Measurements from ENCODE around the gene DMD. TPM values are rescaled to one million over a fixed set of nuclear protein-coding genes. Genes with fewer than 3 reads are reported as not detected.

The DMD gene
- polyA plus RNA-seq, 3 donors: 16.2 to 19.8 (median 19.4) TPM

DNA sequence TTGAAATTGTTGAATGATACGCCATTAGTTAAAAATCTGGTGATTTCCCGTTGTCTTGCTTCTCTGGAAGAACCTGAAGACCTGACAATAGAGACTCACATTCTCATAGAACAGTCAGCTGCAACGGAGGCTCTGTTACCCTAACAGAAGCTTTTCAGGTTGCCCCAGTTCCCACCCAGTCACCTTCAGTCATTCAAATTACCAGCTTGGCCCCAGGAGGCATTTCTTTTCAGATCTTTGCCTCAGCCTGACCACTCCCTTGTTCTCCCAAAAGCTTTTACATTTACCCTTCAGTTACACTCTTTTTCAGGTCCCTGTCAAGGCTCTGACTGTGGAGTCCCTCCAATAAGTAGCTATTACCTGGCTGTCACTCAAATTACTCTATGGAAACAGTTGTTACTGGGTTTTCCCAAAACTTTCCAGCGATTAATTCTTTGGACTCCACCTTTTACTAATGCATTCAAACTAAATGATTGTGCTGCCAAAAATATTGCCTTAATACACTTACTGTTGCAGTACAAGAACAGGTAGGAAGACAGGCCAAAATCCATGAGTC lies 1977.3 kb downstream of the DMD start:
- no peak for DNase-seq

DNA sequence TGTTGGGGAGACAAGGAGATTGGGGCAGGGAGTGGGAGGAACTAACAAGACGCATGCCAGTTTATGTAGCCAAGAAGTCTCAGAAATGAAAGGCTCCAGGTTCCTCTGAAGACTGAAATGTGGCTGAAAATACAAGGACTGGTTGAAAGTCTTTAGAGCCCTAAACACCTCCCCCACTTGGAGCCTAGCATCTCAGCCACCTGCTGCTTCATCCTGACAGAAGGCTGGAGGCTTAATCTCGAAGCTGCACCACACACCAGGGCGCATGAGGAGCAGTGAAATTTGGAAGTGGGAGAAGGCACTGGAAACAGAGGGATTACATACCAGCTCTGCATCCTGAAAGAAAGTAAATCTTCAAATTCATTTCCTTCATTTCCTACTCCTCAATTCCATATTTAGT lies 1978.8 kb downstream of the DMD start:
- no peak for DNase-seq

DNA sequence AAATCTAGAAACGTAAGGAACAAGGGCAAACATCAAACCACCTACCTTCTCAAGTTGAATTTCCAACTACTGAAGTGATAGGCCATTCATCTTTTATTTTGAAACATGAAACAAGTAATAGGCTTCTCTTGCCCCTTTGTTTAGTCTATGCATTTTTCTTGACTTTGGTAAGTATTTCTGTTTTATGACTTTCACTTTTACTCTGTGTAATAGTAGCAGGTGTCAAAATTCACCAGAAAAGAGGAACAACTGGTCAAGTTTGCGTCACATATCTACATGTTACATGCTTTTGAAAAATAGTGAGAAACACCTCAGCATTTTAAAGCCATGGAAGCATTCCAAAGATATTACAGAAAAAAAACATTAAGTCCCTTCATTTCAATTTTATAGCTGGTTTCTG lies 1982.4 kb downstream of the DMD start:
- no peak for DNase-seq

DNA sequence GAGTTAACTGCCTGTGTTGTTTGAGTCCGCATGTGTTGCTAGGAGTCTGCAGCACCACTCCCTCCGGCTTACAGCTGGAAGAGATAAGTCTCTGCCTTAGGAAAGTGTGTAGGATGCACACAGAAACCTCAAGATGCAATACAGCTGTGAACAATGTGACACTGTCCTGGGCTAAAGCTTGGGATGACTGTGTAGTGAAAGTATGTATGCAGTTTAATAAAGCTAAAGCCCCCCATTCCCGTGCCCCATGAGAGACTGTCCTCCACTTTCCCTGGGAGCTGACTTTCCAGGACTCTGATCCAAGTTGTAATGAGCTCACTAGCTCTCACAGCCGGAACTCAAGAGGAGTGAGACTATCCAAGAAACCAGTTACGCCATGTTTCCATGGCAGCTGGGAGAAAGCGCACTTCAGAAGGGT lies 1982.9 kb downstream of the DMD start:
- DNase-seq: no peak

DNA sequence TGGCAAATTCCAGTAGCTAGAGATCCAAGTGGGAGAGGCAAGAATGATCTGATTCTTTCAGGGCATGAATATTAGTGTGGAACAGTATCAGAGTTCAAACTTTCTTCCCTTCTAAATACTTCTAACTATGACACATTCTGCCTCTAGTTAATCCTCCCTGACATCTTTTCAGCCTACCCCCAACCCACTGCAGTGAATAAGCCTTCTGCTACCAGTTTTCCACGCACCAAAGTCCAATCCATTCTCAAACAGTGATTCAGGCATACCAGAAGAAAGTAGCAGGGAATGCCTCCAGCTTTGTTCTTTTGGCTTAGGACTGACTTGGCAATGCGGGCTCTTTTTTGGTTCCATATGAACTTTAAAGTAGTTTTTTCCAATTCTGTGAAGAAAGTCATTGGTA lies 1984.1 kb downstream of the DMD start:
- no peak for DNase-seq

DNA sequence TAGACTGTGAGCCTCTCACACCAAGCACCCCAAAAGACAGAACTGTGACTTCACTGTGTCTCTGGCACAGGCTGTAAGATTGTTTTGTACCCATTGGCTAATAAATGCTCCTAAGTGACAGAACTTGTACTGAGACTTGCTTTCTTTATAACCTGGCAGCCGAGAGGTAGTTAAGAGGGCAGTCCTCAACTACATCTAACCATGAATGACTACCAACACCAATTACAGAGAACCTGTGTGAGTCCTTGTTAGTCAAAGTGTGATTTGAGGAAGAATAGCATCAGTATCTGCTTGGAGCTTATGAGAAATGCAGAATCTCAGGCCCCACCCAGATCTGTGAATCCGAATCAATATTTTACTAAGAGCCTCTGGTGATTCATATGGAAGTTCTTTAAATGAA lies 1985.5 kb downstream of the DMD start:
- DNase-seq: no peak

DNA sequence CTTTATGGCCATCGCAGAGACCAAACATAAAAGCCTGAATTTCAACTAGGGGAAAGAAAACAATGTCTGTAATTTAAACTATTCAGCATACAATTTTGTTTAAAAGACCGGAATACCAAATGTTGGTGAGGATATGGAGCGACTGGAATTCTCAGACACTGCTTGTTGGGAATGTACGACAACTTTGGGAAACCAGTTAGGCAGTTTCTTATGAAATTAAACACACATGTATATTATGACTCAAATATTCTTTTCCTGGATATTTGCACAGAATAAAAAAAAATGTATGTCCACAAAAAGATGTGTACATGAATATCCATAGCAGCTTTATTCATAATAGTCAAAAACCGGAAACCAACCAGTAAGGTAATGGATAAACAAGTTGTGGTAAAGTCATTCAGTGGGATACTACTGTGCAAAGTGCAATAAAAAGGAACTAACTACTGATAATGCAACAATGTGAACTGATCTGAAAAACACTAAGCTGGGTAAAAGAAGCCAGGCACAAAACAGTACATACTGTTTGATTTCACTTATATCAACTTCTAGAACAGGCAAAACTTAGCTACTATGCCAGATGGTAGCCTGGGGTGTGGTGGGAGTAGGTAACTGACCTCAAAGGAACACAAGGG lies 1986.9 kb downstream of the DMD start:
- DNase-seq: no peak

DNA sequence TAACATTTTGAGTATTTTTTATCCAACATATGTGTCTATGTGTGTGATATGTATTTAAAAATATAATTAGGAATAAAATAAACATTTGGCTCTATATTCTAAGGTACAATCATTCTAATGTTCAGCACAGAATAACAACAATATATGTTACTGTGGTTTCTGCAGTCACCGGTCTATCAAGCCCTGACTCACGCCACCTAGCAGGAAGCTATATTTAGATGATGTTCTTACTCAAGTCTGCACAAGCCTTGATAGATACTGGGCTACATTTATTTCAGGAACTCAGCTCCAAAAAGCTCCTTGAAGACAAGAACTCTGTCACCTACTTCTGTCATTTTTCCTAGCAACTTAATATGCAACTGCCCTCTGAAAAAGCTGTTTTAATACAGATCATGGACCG lies 1987.5 kb downstream of the DMD start:
- DNase-seq: no peak

DNA sequence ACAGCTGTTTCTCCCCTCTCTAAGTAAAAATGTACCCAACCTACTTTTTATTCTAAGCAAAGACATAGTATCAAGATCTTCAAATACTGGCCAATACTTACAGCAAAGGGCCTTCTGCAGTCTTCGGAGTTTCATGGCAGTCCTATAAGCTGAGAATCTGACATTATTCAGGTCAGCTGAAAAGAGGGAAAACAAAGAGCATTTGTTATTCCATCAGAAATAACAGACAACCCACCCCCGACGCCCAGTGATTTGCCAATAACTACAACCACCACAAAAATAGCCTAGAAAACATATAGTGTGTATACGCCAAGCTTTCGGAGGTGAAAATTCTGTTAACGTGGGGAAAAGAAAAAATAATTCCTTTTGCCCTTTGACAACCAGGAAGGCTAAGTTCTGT lies 1988.4 kb downstream of the DMD start:
- no peak for DNase-seq

DNA sequence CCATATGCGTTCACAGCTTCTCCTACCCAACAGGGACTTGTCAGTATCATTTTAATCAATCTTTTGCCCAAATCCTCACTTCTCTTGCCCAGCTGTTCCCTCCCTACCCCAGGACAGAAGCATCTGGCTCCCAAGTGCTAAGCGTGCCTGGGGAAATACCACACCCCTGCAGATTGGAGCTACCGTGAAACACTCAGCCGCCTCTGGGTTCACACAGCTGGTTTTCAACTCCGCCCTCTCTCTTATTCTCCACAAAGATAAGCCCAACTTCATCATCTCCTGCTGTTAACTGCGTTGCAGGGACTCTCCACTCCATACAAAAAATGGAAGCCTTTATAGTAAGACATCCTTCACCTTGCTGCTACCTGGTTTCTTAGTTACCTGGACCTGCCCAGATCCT lies 1992.2 kb downstream of the DMD start:
- no peak for DNase-seq

DNA sequence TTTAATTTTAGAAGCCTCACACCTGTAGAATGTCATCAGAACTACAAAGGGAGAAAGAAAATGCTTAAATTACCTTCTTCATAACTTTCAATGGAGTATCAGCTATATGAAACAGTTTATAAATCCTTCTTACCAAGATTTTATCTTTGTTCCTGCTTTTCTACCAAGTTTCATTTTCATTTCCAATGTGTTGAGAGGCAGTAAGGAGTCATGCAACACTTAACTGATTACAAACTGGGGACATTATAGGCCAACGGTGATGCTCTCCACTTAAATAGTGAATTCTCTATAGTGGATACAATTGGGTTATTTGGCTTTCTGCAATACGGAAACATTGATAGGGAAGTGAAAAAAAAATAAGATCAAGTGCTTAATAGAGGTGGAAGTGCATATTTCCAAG lies 1994.3 kb downstream of the DMD start:
- DNase-seq: no peak

DNA sequence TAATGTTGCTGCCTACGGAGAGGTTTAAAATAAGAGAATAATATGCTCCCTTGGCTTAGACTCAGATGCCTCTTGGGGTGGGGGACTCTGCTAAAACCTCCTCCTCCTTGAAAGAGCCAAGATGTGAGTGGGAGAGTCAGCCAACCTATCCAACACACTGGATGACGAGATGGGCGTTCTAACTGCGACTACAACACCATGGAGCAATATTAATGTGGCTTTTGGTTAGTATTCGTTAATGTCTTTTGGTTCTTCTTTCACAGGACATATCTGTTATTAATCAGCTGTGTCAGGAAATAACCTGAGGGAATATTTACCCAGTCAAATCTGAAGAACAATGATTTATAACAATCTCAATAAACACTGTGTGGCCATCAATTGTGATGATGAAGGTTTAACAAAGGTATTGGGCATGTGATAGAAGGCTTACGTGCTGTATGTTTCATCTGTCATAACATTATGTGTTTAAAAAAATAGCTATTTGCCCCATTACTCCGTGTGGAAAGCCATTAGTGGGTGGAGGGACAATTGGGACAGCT lies 1996.0 kb downstream of the DMD start:
- no peak for DNase-seq

DNA sequence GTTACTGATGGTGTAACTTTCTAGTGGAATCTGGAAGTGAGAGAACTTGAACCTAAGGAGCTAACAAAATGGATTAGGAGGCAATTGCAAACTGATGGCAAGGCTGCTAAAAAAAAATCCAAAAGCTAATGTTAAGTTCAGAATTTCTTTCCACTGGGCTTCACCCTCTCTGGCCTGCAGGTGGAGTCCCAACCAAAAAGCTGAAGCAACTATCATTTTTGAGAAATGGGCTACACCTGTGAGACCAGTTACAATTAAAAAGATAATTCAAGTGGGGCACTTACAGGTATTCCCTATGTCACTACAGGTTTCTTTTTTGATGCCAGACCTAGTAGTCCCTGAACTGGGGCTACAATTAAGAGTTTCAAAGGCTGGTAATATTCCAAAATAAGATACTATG lies 1997.4 kb downstream of the DMD start:
- DNase-seq: no peak

DNA sequence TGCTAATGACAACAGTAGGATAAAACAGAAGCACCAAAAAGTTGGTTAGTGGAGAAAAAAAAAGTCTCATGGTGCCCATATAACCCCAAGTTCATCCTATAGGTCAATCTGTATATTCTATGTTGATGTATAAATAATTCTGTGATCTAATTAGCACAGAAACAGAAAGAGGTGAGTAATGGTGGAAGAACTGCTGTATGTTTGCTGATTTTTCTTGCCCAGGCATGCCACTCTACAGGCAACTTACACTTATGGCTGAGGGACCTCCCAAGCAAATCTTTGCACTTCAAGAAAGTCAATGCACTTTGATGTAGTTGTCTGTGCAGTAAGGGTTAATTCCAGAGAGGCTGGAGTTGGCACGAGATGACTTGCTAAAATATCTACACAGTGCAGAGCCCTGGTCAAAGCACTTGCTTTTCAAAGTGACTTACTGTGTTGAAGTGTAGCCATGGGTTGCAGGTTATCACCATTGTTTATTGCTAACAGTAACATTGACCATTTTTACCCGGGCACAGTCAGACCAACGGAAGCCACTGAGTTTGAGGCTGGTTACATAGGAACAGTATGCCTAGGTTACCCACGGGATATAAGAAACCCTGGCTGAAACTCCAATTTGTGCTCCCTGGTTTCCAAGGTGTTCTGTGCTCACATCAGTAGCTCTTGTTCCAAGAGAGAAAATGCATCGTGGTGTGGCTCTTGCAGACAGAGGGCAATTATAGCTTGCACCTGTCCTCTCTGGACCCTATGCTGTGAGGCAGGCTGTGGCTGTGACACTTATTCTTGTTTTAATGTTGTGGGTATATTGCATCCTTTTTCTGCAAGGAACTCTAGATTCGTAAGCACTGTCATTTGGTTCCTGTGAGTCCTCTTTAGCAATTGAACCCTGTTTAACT lies 1998.2 kb downstream of the DMD start:
- DNase-seq: no peak

DNA sequence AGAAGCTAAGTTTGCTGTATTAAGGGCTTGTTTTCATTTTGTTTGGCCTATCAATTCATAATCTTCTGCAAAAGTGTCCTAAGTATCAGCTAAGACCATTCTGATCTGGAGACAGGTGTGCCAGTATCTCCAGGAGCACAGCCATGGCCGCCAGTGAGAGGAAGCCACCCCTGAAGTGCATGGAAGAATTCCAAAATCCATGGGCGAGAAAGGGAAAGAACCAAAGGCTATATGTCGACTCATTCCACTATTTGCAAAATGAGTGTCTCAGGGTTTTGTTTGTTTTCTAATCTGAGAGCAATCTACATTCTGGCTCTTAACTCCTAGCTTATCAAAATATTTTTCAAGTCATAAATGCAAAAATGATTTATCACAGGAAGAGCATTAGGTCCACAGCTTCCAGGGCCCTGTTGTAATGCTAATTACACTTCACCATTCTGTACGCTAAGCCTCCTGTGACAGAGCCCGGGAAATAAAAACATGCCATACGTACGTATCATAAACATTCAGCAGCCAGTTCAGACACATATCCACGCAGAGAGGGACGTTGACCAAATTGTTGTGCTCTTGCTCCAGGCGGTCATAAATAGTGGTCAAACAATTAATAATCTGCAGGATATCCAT lies 2002.2 kb downstream of the DMD start:
- DNase-seq: peak; percentile 33

DNA sequence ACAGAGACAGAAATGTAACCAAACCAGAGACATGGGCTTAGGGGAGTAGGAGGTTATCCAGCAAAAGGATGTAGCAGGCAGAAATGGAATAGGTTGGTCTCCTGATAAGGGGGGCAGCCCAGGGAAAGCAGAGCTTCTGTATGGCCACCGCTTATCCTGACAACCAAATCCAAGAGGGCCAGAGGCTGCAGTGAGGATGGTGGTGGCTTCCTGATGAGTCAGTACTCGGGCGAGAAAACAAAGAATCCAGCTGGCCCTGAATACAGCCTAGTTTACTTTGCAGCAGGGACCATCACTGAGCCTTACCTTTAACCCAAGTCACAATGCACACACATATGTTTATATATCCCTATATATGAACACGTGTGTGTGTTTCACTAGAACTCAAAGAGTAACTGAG lies 2009.8 kb downstream of the DMD start:
- no peak for DNase-seq

DNA sequence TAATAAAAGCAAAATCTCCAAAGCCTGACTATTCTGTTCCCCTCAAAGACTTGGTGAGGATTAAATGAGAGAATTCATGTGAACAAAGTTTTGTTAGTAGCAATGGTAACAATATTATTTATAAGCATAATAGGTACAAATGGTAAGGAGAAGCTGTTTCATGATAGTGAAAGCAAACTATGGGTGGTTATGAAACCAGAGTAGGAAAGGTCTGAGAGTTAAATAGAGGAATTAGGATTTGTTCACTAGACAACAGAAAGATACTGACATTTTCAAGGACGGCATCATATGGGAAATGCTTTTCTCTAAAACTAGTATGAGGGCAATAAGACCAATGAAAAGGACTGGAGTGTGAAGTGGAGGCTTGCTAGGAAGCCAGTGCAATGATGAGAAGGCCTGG lies 2010.9 kb downstream of the DMD start:
- no peak for DNase-seq

DNA sequence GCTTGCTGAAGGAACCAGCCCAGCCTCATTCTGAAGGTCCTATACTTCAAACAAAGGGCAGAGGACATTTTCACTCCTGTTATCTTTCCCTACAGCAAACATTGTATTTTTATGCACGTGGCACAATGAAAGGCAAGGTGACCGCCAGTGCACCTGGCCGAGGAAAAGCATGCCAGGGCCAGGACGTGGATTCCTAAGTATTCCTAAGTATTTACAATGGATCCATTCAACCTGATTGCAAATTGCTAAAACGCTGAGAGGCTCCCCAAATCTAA lies 2011.6 kb downstream of the DMD start:
- no peak for DNase-seq

DNA sequence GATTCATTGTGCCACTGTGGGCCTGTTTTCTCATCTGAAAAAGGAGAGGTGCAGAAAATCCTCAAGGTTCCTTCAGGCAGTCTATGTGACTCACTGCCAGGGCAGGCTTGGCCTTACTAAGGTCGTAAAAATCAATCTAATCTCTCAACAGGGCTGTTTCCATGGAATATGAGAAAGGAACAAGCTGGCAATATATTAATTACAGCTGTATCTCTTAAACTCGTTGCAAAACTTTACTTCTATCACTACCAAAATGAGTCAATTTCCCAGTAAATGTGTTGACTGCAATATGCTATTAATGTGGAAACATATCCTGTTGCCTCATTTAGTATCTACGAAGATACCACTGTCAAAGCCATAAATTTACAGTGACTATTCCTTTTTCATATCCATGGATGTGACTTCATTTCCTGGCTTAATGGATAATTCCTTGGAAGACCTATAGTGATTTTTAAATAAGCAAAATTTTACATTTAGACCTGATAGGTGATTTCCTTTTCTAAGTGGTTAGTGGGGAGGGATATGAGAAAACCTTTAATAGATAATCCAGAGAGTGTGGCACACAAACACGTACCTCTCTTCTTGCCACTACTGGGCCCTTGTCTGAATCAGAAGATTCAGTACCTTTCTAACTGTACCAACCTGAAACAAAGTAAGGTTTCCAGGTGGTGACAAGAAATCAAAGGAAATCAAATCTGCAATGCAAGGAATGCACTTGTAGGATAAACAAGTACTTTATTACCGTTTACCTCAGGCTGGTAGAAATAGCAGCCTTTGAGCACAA lies 2012.1 kb downstream of the DMD start:
- DNase-seq: no peak

DNA sequence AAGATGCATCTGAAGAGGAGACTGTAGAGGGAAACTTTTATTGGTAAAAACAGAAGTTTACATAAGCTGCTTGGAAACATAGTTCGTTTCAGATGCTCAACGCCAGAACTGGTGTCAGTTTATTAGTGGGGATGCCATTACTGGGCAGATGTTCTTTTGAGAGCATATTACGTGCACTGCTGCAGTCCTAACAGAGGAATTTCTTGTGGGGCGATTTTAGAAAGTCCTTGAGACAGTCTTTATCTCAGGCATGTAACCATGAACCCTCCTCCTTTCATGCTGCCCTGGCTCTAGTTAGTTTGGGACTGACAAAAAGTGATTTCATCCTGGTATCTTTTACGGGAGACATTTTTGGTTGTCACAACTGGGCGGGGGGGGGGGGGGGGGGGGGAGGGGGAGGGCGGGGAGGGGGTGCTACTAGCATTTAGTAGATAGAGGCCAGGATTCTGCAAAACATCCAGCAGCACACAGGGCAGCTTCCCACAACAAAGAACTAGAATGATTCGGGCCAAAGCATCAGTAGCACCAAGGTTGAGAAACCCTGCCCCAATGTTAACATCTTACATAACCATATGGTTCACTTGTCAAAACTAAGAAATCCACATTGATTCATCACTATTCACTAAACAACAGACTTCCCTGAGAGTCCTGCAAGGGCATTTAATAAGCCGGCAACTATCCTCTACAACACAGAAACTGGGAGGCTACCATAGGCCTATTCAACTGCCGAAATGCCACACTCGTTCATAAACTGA lies 2021.0 kb downstream of the DMD start:
- DNase-seq: no peak

DNA sequence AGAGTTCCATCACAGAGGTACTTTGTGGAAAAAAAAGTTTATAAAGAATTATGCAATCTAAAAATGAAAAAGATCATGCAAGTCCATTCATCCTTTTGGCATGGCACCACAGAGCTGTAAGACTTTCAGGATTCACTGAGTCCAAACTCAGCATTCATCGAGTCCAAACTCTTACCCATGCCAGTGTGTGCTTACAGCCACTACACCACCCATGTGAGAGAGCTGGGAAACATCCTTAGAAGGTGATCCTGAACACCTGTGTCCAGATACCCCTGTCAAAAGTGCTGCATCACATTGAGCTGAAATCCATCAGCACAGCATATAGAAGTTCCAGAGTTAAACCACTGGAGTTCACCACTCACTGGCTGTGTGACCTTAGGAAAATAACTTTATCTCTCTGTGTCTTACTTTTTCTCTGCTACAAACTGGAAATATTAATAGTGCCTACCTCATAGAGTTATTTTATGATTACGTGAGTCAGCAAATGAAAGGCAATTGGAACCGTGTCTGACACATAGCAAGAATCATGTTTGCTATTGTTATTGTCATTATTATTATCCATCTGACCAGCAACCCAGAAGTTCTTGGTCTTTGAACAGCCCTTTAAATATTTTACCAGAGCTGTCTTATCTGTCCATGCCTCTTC lies 2024.5 kb downstream of the DMD start:
- no peak for DNase-seq

Data from renal pelvis (tissue), 4 donors.